ENCODE measurements around the gene NRXN3. TPM values are rescaled to one million over a fixed set of nuclear protein-coding genes. Genes with fewer than 3 reads are reported as not detected.

NRXN3 gene
- total RNA-seq, 1 donor from 2014 or later = 1.6 TPM

- no peak for DNase-seq (ENCODE audit: low read depth)
- Histone ChIP-seq H3K4me3 (ENCODE audit: low read depth, low read length) (no peak overlapping the region), H3K27me3 (ENCODE audit: control insufficient read depth, insufficient read depth, low read length) (peaks cover under 1% of the 10 kb centered on the region), H3K36me3 (ENCODE audit: control insufficient read depth, insufficient read depth, low read length) (no peaks in the 10 kb centered on the region)
- no peak for TF ChIP-seq CTCF (IDR thresholded peaks at IDR 0.05; ENCODE audit: insufficient read depth, low read length, poor library complexity, severe bottlenecking)
Observed at GRCh38 chr14:79285263-79285662, 1115.1 kb downstream of the NRXN3 start.

GRCh38 chr14:79287976-79288375 is 1117.8 kb downstream of the NRXN3 start:
- no peak for TF ChIP-seq CTCF (IDR thresholded peaks at IDR 0.05; ENCODE audit: insufficient read depth, low read length, poor library complexity, severe bottlenecking)
- DNase-seq (ENCODE audit: low read depth) = no peak

GRCh38 chr14:79293482-79294177 is 1123.5 kb downstream of the NRXN3 start:
- Histone ChIP-seq H3K36me3 (ENCODE audit: control insufficient read depth, insufficient read depth, low read length) (no peaks in the 10 kb centered on the region), H3K27me3 (ENCODE audit: control insufficient read depth, insufficient read depth, low read length) (no peaks in the 10 kb centered on the region), H3K4me3 (ENCODE audit: low read depth, low read length) (no peak overlapping the region)
- TF ChIP-seq CTCF (IDR thresholded peaks at IDR 0.05; ENCODE audit: insufficient read depth, low read length, poor library complexity, severe bottlenecking) = no peak
- no peak for DNase-seq (ENCODE audit: low read depth)

More at GRCh38 chr14:79287976-79288375, 1117.8 kb downstream of the NRXN3 start:
- Histone ChIP-seq H3K4me3 (ENCODE audit: low read depth, low read length) (no peak overlapping the region), H3K27me3 (ENCODE audit: control insufficient read depth, insufficient read depth, low read length) (no peaks in the 10 kb centered on the region), H3K36me3 (ENCODE audit: control insufficient read depth, insufficient read depth, low read length) (no peaks in the 10 kb centered on the region)

- TF ChIP-seq CTCF (IDR thresholded peaks at IDR 0.05; ENCODE audit: insufficient read depth, low read length, poor library complexity, severe bottlenecking) = no peak
- H3K27me3 ChIP-seq (ENCODE audit: control insufficient read depth, insufficient read depth, low read length) = no peaks in the 10 kb centered on the region
- no peak for DNase-seq (ENCODE audit: low read depth)
- no peaks in the 10 kb centered on the region for H3K36me3 ChIP-seq (ENCODE audit: control insufficient read depth, insufficient read depth, low read length)
- H3K4me3 ChIP-seq (ENCODE audit: low read depth, low read length) = no peak overlapping the region
Observed at GRCh38 chr14:79294499-79294898, 1124.3 kb downstream of the NRXN3 start.

- Histone ChIP-seq H3K36me3 (ENCODE audit: control insufficient read depth, insufficient read depth, low read length) (no peaks in the 10 kb centered on the region), H3K27me3 (ENCODE audit: control insufficient read depth, insufficient read depth, low read length) (no peaks in the 10 kb centered on the region), H3K4me3 (ENCODE audit: low read depth, low read length) (no peak overlapping the region)
- no peak for DNase-seq (ENCODE audit: low read depth)
- TF ChIP-seq CTCF (IDR thresholded peaks at IDR 0.05; ENCODE audit: insufficient read depth, low read length, poor library complexity, severe bottlenecking) = no peak
Observed at GRCh38 chr14:79295385-79295784, 1125.2 kb downstream of the NRXN3 start.

GRCh38 chr14:79298373-79298772 is 1128.2 kb downstream of the NRXN3 start:
- no peaks in the 10 kb centered on the region for H3K36me3 ChIP-seq (ENCODE audit: control insufficient read depth, insufficient read depth, low read length)
- no peak for TF ChIP-seq CTCF (IDR thresholded peaks at IDR 0.05; ENCODE audit: insufficient read depth, low read length, poor library complexity, severe bottlenecking)
- H3K27me3 ChIP-seq (ENCODE audit: control insufficient read depth, insufficient read depth, low read length) = no peaks in the 10 kb centered on the region
- H3K4me3 ChIP-seq (ENCODE audit: low read depth, low read length) = no peak overlapping the region
- DNase-seq (ENCODE audit: low read depth) = no peak
